T-helper 2 cell (primary cell): ENCODE data around the gene PTCHD1.

Source experiments
- DNase-seq, 5 experiments: peaks; one replicate each; pipeline versions ENCODE4 v3.0.0 to v3.0.0-alpha.2; 2012 to 2022

The PTCHD1 gene

GRCh38 chrX:23356189-23356588, 21.5 kb downstream of the PTCHD1 start:
- no peak for DNase-seq

- no peak for DNase-seq
Observed at GRCh38 chrX:23364416-23364815, 29.8 kb downstream of the PTCHD1 start.

GRCh38 chrX:23365541-23365940, 30.9 kb downstream of the PTCHD1 start:
- DNase-seq = no peak

- no peak for DNase-seq
Observed at GRCh38 chrX:23366914-23367313, 32.3 kb downstream of the PTCHD1 start.

- no peak for DNase-seq
Observed at GRCh38 chrX:23369027-23369426, 34.4 kb downstream of the PTCHD1 start.

GRCh38 chrX:23372220-23372902, 37.7 kb downstream of the PTCHD1 start:
- DNase-seq = no peak

GRCh38 chrX:23373129-23373804, 38.6 kb downstream of the PTCHD1 start:
- DNase-seq = no peak

- no peak for DNase-seq
Observed at GRCh38 chrX:23374291-23374690, 39.6 kb downstream of the PTCHD1 start.

- DNase-seq = no peak
Observed at GRCh38 chrX:23376581-23376980, 41.9 kb downstream of the PTCHD1 start.

- no peak for DNase-seq
Observed at GRCh38 chrX:23380581-23380980, 45.9 kb downstream of the PTCHD1 start.

GRCh38 chrX:23381099-23382087, 46.7 kb downstream of the PTCHD1 start:
- no peak for DNase-seq

GRCh38 chrX:23382572-23382971, 47.9 kb downstream of the PTCHD1 start:
- no peak for DNase-seq

- DNase-seq = peak in 1 of 5 experiments; percentile 1
Observed at GRCh38 chrX:23383411-23383810, 48.8 kb downstream of the PTCHD1 start.

- no peak for DNase-seq
Observed at GRCh38 chrX:23385242-23385641, 50.6 kb downstream of the PTCHD1 start.

- no peak for DNase-seq
Observed at GRCh38 chrX:23386260-23386659, 51.6 kb downstream of the PTCHD1 start.

- no peak for DNase-seq
Observed at GRCh38 chrX:23386726-23387125, 52.1 kb downstream of the PTCHD1 start.

- no peak for DNase-seq
Observed at GRCh38 chrX:23387550-23388184, 53.0 kb downstream of the PTCHD1 start.

GRCh38 chrX:23389196-23389792, 54.6 kb downstream of the PTCHD1 start:
- no peak for DNase-seq

GRCh38 chrX:23390979-23391378, 56.3 kb downstream of the PTCHD1 start:
- no peak for DNase-seq

- DNase-seq = no peak
Observed at GRCh38 chrX:23392195-23392594, 57.5 kb downstream of the PTCHD1 start.

GRCh38 chrX:23394421-23394820, 59.8 kb downstream of the PTCHD1 start:
- no peak for DNase-seq

GRCh38 chrX:23396263-23396662, 61.6 kb downstream of the PTCHD1 start:
- DNase-seq = no peak
